Measurements from ENCODE around the gene MYRIP. TPM values are rescaled to one million over a fixed set of nuclear protein-coding genes. Genes with fewer than 3 reads are reported as not detected.

MYRIP gene
- total and polyA plus RNA-seq, 10 of the 15 experiments (the other 5 are each of a cell fraction or from before 2014, with no cell fraction given), result 0.03 to 0.08 (median 0.04) TPM; not detected in 6

GRCh38 chr3:40254491-40254890 lies 445.1 kb downstream of the MYRIP start:
- POLR2A ChIA-PET, result no interaction called here
- no peaks in the 10 kb centered on the region for H4K20me1 ChIP-seq (ENCODE audit: control insufficient read depth, insufficient read depth)
- H3K27me3 ChIP-seq (replicated peaks in 1 of 2; ENCODE audit: control insufficient read depth in 2 of 2, insufficient read depth in 2 of 2, low read length in 1 of 2), result no peaks in the 10 kb centered on the region
- H3K27ac ChIP-seq (ENCODE audit: control insufficient read depth, insufficient read depth), result no peak overlapping the region
- H3K79me2 ChIP-seq (ENCODE audit: control insufficient read depth, insufficient read depth, low read length), result no peaks in the 10 kb centered on the region
- ATAC-seq, result no peak
- no peak overlapping the region for H2AFZ ChIP-seq (ENCODE audit: control insufficient read depth, low read depth, low read length)
- CTCF ChIA-PET, result no interaction called here
- 62% methylated on average over 2 of the region's 2 CpGs for WGBS (ENCODE audit: insufficient coverage, insufficient replicate concordance, low lambda C conversion rate, missing lambda C conversion rate)
- no peaks in the 10 kb centered on the region for H3K4me1 ChIP-seq (ENCODE audit: control insufficient read depth, insufficient read depth, low read length)
- in situ Hi-C loops (cut with MboI), result no loop called here
- intact Hi-C loops (cut with micrococcal nuclease; ENCODE audit: unreplicated experiment), result no loop called here
- H3K36me3 ChIP-seq (ENCODE audit: control insufficient read depth in 2 of 2, insufficient read depth in 2 of 2, low read length in 1 of 2), result no peaks in the 10 kb centered on the region
- RAD21 ChIA-PET (ENCODE audit: unreplicated experiment), result no interaction called here
- FAIRE-seq, result no peak
- no peak for DNase-seq (ENCODE audit: low read depth, low spot score)
- BruUV-seq (replicated peaks), result no TSS peak
- 0 out of 2 replicates have a peak overlapping the region, but pooled peaks have one; percentile 17 for H3K4me2 ChIP-seq (ENCODE audit: control insufficient read depth, insufficient read depth)
- no peaks in the 10 kb centered on the region for H3K9me3 ChIP-seq (replicated peaks; ENCODE audit: control insufficient read depth, insufficient read depth, low read length)
- SMC1A ChIA-PET (ENCODE audit: uncharacterized antibody, unreplicated experiment), result no interaction called here
- H3K4me3 ChIP-seq, result no peak overlapping the region
- TF ChIP-seq MTA3 (IDR thresholded peaks at IDR 0.05; ENCODE audit: borderline replicate concordance, low read length) (no peak), HDAC6 (IDR thresholded peaks at IDR 0.05; ENCODE audit: unreplicated experiment) (no peak), MYB (IDR thresholded peaks at IDR 0.05; ENCODE audit: borderline replicate concordance, low read depth, low read length) (no peak), CBFB (IDR thresholded peaks at IDR 0.05; ENCODE audit: low read depth) (no peak)
- no peak overlapping the region for H3K9ac ChIP-seq (ENCODE audit: control insufficient read depth, insufficient read depth, low read length)

DNA sequence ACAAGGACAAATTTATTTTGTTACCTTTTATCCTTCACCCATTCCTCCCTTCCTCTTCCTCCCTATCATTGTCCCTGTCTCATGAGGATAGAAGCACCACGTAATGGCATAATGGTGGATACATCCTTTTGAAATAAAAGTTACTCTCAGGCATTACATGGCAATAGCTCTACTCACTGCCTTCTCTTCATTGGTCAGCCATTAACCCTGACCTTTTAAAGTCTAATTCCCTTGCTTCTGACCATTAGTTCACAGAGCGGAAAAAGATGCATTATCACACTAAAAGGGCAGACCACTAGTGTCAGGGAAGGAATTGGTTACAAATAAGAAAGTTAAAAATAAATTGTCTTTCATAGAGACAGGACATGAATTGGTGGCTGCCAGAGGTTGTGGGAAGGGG lies 445.5 kb downstream of the MYRIP start:
- ATAC-seq (no peak), DNase-seq (ENCODE audit: low read depth, low spot score) (no peak), FAIRE-seq (no peak)
- Histone ChIP-seq H3K9me3 (replicated peaks; ENCODE audit: control insufficient read depth, insufficient read depth, low read length) (no peaks in the 10 kb centered on the region), H2AFZ (ENCODE audit: control insufficient read depth, low read depth, low read length) (no peak overlapping the region), H3K36me3 (ENCODE audit: control insufficient read depth in 2 of 2, insufficient read depth in 2 of 2, low read length in 1 of 2) (no peaks in the 10 kb centered on the region), H3K9ac (ENCODE audit: control insufficient read depth, insufficient read depth, low read length) (no peak overlapping the region), H4K20me1 (ENCODE audit: control insufficient read depth, insufficient read depth) (no peaks in the 10 kb centered on the region), H3K4me1 (ENCODE audit: control insufficient read depth, insufficient read depth, low read length) (no peaks in the 10 kb centered on the region), H3K4me2 (ENCODE audit: control insufficient read depth, insufficient read depth) (0 out of 2 replicates have a peak overlapping the region, but pooled peaks have one; percentile 17), H3K27me3 (replicated peaks in 1 of 2; ENCODE audit: control insufficient read depth in 2 of 2, insufficient read depth in 2 of 2, low read length in 1 of 2) (no peaks in the 10 kb centered on the region), H3K79me2 (ENCODE audit: control insufficient read depth, insufficient read depth, low read length) (no peaks in the 10 kb centered on the region), H3K4me3 (no peak overlapping the region), H3K27ac (ENCODE audit: control insufficient read depth, insufficient read depth) (no peak overlapping the region)
- CTCF ChIA-PET, result no interaction called here
- 53% methylated on average over 2 of the region's 2 CpGs for WGBS (ENCODE audit: insufficient coverage, insufficient replicate concordance, low lambda C conversion rate, missing lambda C conversion rate)
- POLR2A ChIA-PET, result no interaction called here
- in situ Hi-C loops (cut with MboI), result no loop called here
- TF ChIP-seq PAX5 (IDR thresholded peaks at IDR 0.05; ENCODE audit: borderline replicate concordance, low read depth, low read length), result no peak
- TF ChIP-seq, protein P1, sequence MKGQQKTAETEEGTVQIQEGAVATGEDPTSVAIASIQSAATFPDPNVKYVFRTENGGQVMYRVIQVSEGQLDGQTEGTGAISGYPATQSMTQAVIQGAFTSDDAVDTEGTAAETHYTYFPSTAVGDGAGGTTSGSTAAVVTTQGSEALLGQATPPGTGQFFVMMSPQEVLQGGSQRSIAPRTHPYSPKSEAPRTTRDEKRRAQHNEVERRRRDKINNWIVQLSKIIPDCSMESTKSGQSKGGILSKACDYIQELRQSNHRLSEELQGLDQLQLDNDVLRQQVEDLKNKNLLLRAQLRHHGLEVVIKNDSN (IDR thresholded peaks at IDR 0.05; ENCODE audit: borderline replicate concordance, extremely low read length, insufficient read depth, low read depth, low read length), result no peak
- TF ChIP-seq CBX5 (IDR thresholded peaks at IDR 0.05; ENCODE audit: low read depth), result no peak
- TF ChIP-seq SIN3A (IDR thresholded peaks at IDR 0.05; ENCODE audit: low read depth, low read length), result no peak
- TF ChIP-seq, protein P2, sequence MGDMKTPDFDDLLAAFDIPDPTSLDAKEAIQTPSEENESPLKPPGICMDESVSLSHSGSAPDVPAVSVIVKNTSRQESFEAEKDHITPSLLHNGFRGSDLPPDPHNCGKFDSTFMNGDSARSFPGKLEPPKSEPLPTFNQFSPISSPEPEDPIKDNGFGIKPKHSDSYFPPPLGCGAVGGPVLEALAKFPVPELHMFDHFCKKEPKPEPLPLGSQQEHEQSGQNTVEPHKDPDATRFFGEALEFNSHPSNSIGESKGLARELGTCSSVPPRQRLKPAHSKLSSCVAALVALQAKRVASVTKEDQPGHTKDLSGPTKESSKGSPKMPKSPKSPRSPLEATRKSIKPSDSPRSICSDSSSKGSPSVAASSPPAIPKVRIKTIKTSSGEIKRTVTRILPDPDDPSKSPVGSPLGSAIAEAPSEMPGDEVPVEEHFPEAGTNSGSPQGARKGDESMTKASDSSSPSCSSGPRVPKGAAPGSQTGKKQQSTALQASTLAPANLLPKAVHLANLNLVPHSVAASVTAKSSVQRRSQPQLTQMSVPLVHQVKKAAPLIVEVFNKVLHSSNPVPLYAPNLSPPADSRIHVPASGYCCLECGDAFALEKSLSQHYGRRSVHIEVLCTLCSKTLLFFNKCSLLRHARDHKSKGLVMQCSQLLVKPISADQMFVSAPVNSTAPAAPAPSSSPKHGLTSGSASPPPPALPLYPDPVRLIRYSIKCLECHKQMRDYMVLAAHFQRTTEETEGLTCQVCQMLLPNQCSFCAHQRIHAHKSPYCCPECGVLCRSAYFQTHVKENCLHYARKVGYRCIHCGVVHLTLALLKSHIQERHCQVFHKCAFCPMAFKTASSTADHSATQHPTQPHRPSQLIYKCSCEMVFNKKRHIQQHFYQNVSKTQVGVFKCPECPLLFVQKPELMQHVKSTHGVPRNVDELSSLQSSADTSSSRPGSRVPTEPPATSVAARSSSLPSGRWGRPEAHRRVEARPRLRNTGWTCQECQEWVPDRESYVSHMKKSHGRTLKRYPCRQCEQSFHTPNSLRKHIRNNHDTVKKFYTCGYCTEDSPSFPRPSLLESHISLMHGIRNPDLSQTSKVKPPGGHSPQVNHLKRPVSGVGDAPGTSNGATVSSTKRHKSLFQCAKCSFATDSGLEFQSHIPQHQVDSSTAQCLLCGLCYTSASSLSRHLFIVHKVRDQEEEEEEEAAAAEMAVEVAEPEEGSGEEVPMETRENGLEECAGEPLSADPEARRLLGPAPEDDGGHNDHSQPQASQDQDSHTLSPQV (IDR thresholded peaks at IDR 0.05), result no peak
- no peak for TF ChIP-seq KLF5 (IDR thresholded peaks at IDR 0.05; ENCODE audit: partially characterized antibody)
- TF ChIP-seq FOXM1 (IDR thresholded peaks at IDR 0.05; ENCODE audit: low read depth, low read length), result no peak
- TF ChIP-seq TARDBP (IDR thresholded peaks at IDR 0.05; ENCODE audit: borderline replicate concordance), result no peak
- BruUV-seq (replicated peaks), result no TSS peak
- SMC1A ChIA-PET (ENCODE audit: uncharacterized antibody, unreplicated experiment), result no interaction called here
- RAD21 ChIA-PET (ENCODE audit: unreplicated experiment), result no interaction called here
- intact Hi-C loops (cut with micrococcal nuclease; ENCODE audit: unreplicated experiment), result no loop called here

Data from GM12878 (cell line).